Caco-2 (cell line): ENCODE results near the gene ARL8B. TPM values are rescaled to one million over a fixed set of nuclear protein-coding genes. Genes with fewer than 3 reads are reported as not detected.
"Not testable (repeated sequence)": the region's sequence is repeated elsewhere in the genome, so short reads cannot be mapped to it uniquely, and the experiment has no call there.

Experiments used
- BruUV-seq: library from RNA; stranded (reverse); fragments of 400-500 nt; replicated peaks from 2 replicates; lab custom pipeline; 2021; lab: Mats Ljungman, UMichigan
- CTCF ChIA-PET: fragments of 300-600 bp; sonication (Branson Sonifier 250); formaldehyde crosslinking; loops from one replicate; lab custom pipeline; 2022; ENCODE audit warnings: antibody characterized with exemption; lab: Charles Lee
- POLR2A ChIA-PET: fragments of 300-600 bp; sonication (Branson Sonifier 250); formaldehyde crosslinking; loops from one replicate; lab custom pipeline; 2022; ENCODE audit warnings: antibody characterized with exemption; lab: Charles Lee
- DNase-seq, 2 experiments: peaks; one replicate each; pipeline versions ENCODE4 v3.0.0 to v3.0.0-alpha.2; 2020 to 2022
- H3K27me3 ChIP-seq: replicated peaks from 2 replicates; pipeline ENCODE4 v1.6.0; 2011; ENCODE audit warnings: low read length; ENCODE audit not compliant: control insufficient read depth, insufficient read depth
- H3K36me3 ChIP-seq: 2 replicates; pipeline ENCODE4 v1.5.1; 2011; ENCODE audit warnings: low read length; ENCODE audit not compliant: control insufficient read depth, insufficient read depth
- H3K4me1 ChIP-seq: fragments of 250-450 bp; sonication (Bioruptor Pico); 2 replicates; pipeline ENCODE4 v1.5.1; 2020; ENCODE audit warnings: mild to moderate bottlenecking
- H3K4me3 ChIP-seq: 2 replicates; pipeline ENCODE4 v1.5.1; 2011; ENCODE audit warnings: low read depth, mild to moderate bottlenecking, control low read depth, low read length
- H3K9me3 ChIP-seq: fragments of 250-450 bp; sonication (Bioruptor Pico); 2 replicates; pipeline ENCODE4 v1.5.1; 2020; ENCODE audit warnings: mild to moderate bottlenecking, moderate library complexity
- H3K27ac Mint-ChIP-seq: one replicate; pipeline ENCODE4 v1.8.0; 2022; ENCODE audit warnings: mixed read lengths; ENCODE audit not compliant: unreplicated experiment
- H3K27me3 Mint-ChIP-seq: one replicate; pipeline ENCODE4 v1.8.0; 2022; ENCODE audit warnings: mixed read lengths; ENCODE audit not compliant: insufficient read depth, unreplicated experiment
- H3K36me3 Mint-ChIP-seq: one replicate; pipeline ENCODE4 v1.8.0; 2022; ENCODE audit warnings: mild to moderate bottlenecking, mixed read lengths; ENCODE audit not compliant: insufficient read depth, unreplicated experiment
- H3K4me1 Mint-ChIP-seq: one replicate; pipeline ENCODE4 v1.8.0; 2022; ENCODE audit warnings: low read depth, mixed read lengths; ENCODE audit not compliant: unreplicated experiment
- H3K4me3 Mint-ChIP-seq: one replicate; pipeline ENCODE4 v1.8.0; 2022; ENCODE audit warnings: mild to moderate bottlenecking, moderate library complexity, mixed read lengths; ENCODE audit not compliant: unreplicated experiment
- H3K9me3 Mint-ChIP-seq: one replicate; pipeline ENCODE4 v1.8.0; 2022; ENCODE audit warnings: mixed read lengths; ENCODE audit not compliant: unreplicated experiment
- CTCF ChIP-seq, 2 experiments: fragments of 200-600 bp in 1 of 2; IDR thresholded peaks; 1 replicate in 1 of 2; 2 replicates in 1 of 2; pipeline versions ENCODE4 v1.5.1 to v1.8.0; 2011 to 2022; ENCODE audit warnings: antibody characterized with exemption in 1 of 2, control low read depth in 1 of 2, inconsistent platforms in 1 of 2, low read depth in 1 of 2, low read length in 1 of 2, mild to moderate bottlenecking in 1 of 2, moderate library complexity in 1 of 2; ENCODE audit not compliant: insufficient read depth in 1 of 2, severe bottlenecking in 1 of 2, unreplicated experiment in 1 of 2
- intact Hi-C: fragments of 100-400 bp; cut with micrococcal nuclease; formaldehyde crosslinking; loops from one replicate; pipeline ENCODE4 v1.10.0; 2022; ENCODE audit not compliant: unreplicated experiment
- total RNA-seq: library from RNA; stranded (reverse); gene quantifications from 2 replicates; pipeline ENCODE4 v1.2.3, GENCODE V29; 2022

Gene ARL8B
- total RNA-seq, 1 experiment from 2014 or later: 65.0 TPM

- no peaks in the 10 kb centered on the region for H3K27me3 Mint-ChIP-seq
- H3K36me3 ChIP-seq: no peaks in the 10 kb centered on the region
- DNase-seq: no peak
- CTCF ChIA-PET: no interaction called here
- H3K9me3 Mint-ChIP-seq: no peaks in the 10 kb centered on the region
- H3K4me1 Mint-ChIP-seq: peaks cover 6% of the 10 kb centered on the region
- no peak overlapping the region for H3K4me3 ChIP-seq
- peaks cover 19% of the 10 kb centered on the region for H3K4me1 ChIP-seq
- intact Hi-C loops: no loop called here
- H3K27ac Mint-ChIP-seq: no peak overlapping the region
- POLR2A ChIA-PET: interaction anchor here (0.9 kb wide), 1 partner anchor 359 kb away, joined by 3 read pairs; no protein-coding TSS in a partner anchor
- H3K9me3 ChIP-seq: 0 out of 2 replicates have a peak, but pooled peaks cover 2% of the 10 kb centered on the region
- TF ChIP-seq CTCF (IDR thresholded peaks at IDR 0.05; ENCODE audit: insufficient read depth in 1 of 2, low read depth in 1 of 2, low read length in 1 of 2, severe bottlenecking in 1 of 2, unreplicated experiment in 1 of 2): no peak
- BruUV-seq: no TSS peak
- no peaks in the 10 kb centered on the region for H3K27me3 ChIP-seq
- no peak overlapping the region for H3K4me3 Mint-ChIP-seq
- H3K36me3 Mint-ChIP-seq: no peaks in the 10 kb centered on the region
These were observed 10.0 kb upstream of the ARL8B start for GRCh38 chr3:5112043-5112442.

- H3K36me3 ChIP-seq, H3K9me3 Mint-ChIP-seq, H3K4me3 Mint-ChIP-seq, DNase-seq, H3K4me3 ChIP-seq, H3K27me3 ChIP-seq, H3K27ac Mint-ChIP-seq, H3K4me1 Mint-ChIP-seq, H3K36me3 Mint-ChIP-seq, H3K27me3 Mint-ChIP-seq, CTCF ChIA-PET, POLR2A ChIA-PET, BruUV-seq, intact Hi-C loops, H3K9me3 ChIP-seq: not testable (repeated sequence)
- H3K4me1 ChIP-seq: peaks cover 15% of the 10 kb centered on the region
These were observed 8.4 kb upstream of the ARL8B start for GRCh38 chr3:5113726-5114125.

- POLR2A ChIA-PET: no interaction called here
- intact Hi-C loops: no loop called here
These were observed 6.5 kb upstream of the ARL8B start for GRCh38 chr3:5115506-5116162.

More at GRCh38 chr3:5115506-5116162, 6.5 kb upstream of the ARL8B start:
- BruUV-seq: no TSS peak
- DNase-seq: no peak
- Histone ChIP-seq H3K36me3 (no peaks in the 10 kb centered on the region), H3K4me1 (no peaks in the 10 kb centered on the region), H3K4me3 (no peak overlapping the region), H3K9me3 (0 out of 2 replicates have a peak, but pooled peaks cover 2% of the 10 kb centered on the region), H3K27me3 (no peaks in the 10 kb centered on the region)
- no peaks in the 10 kb centered on the region for H3K36me3 Mint-ChIP-seq
- no peaks in the 10 kb centered on the region for H3K9me3 Mint-ChIP-seq
- TF ChIP-seq CTCF (IDR thresholded peaks at IDR 0.05; ENCODE audit: insufficient read depth in 1 of 2, low read depth in 1 of 2, low read length in 1 of 2, severe bottlenecking in 1 of 2, unreplicated experiment in 1 of 2): no peak
- H3K4me1 Mint-ChIP-seq: peaks cover 6% of the 10 kb centered on the region
- H3K27ac Mint-ChIP-seq: no peak overlapping the region
- no peaks in the 10 kb centered on the region for H3K27me3 Mint-ChIP-seq
- no peak overlapping the region for H3K4me3 Mint-ChIP-seq
- CTCF ChIA-PET: interaction anchor here (0.7 kb wide), 1 partner anchor 31 kb away, joined by 3 read pairs; no protein-coding TSS in a partner anchor
